GM21723 (cell line): ENCODE measurements around the gene ZCWPW1.

ENCODE experiments used
- ATAC-seq: cut with Tn5 transposase; IDR thresholded peaks from one replicate; pipeline ENCODE4 v1.9.1; 2021; ENCODE audit warnings: mild to moderate bottlenecking, moderate library complexity; ENCODE audit not compliant: unreplicated experiment

The ZCWPW1 gene

GRCh38 chr7:100433276-100433591 is 4.7 kb upstream of the ZCWPW1 start:
- no peak for ATAC-seq

DNA sequence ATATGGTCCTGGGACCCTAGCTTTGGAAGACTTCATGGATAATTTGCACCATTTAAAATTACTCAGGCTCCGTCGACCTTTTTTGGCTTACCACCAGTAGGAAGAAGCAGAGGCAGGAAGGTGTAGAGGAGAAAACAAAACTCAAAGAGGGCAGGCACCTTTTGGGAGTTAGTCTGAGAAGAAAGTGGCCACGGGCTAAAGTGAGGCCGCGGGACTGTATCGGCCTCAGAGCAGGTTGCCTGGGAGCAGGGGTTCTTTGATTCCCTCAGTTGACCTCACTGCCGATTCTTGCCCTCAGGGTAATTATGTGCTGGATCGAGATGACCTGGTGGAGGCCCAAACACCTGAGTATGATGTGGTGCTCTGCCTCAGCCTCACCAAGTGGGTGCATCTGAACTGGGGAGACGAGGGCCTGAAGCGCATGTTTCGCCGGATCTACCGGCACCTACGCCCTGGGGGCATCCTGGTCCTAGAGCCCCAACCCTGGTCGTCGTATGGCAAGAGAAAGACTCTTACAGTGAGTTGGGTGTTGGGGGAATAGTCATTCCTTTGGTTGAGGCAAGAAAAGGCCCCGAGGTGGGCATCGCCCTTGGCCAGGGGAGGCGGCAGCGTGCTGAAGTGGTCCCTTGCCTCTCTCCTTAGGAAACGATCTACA is 4.2 kb upstream of the ZCWPW1 start:
- ATAC-seq = no peak

DNA sequence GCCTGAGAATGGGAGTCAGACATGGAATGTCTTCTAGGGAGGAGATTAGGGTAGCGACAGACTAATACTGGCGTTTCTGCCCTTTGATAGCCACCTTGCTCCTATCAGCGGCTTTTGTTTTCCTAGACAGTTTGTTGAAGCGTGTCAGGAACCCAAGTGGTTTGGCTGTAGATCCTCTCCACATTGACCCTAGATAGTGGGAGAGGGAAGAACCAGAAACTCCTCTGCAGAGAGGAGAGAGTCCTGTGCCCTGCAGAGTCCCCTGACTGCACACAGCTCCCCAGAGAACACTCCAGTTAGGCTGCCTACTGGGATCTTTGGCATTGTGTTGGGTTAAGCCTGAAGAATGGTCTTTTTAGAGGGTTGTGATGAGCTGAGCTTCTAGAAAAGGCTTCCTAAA is 3.5 kb upstream of the ZCWPW1 start:
- ATAC-seq = no peak

- no peak for ATAC-seq
Measured at GRCh38 chr7:100431286-100431735, 2.8 kb upstream of the ZCWPW1 start.

DNA sequence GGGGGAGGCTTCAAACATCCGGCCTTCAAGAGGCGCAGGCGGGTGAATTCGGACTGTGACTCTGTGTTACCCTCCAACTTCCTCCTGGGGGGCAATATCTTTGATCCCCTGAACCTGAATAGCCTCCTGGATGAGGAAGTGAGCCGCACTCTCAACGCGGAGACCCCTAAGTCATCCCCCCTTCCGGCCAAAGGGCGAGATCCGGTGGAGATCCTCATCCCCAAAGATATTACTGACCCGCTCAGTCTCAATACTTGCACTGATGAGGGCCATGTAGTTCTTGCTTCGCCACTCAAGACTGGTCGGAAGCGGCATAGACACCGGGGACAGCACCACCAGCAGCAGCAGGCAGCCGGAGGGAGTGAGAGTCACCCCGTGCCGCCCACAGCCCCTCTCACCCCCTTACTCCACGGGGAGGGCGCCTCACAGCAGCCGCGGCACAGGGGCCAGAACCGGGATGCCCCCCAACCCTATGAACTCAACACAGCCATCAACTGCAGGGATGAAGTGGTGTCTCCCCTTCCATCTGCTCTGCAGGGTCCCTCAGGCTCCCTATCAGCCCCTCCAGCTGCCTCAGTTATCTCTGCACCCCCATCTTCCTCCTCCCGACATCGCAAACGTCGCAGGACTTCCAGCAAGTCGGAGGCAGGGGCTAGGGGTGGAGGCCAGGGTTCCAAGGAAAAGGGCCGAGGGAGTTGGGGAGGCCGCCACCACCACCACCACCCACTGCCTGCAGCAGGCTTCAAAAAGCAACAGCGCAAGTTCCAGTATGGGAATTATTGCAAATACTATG is 2.2 kb upstream of the ZCWPW1 start:
- peak; percentile 3 for ATAC-seq

- peak; percentile 39 for ATAC-seq
Measured at GRCh38 chr7:100429637-100430492, 1.4 kb upstream of the ZCWPW1 start, which contains the start of gene MEPCE. Gene MEPCE (plus strand): TSS chr7:100429831. CDS start chr7:100430019, 188 bp downstream.

- ATAC-seq = peak; percentile 50
Measured at GRCh38 chr7:100428967-100429636, 599 bp upstream of the ZCWPW1 start.

DNA sequence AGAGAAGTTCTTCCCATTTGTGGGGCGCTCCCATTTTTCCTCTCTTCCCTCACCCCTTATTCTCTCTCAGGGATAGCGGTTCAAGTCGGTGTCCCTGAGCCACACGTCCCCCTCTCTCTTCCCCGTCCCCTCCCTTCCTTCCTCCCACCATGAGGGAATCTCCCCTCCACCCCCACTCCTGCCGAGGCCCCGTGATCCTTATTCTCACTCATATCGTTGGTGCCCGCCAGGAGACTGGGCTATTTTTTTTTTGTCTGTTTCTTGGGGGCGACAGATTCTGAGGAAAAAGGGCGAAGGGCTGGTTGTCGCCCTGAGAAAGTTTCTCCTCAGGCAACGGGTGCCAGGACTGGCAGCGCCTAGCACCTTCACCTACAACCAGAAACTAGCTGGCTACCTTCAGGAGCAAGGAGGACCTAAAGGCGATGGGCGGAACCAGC is 723 bp downstream of the ZCWPW1 start:
- no peak for ATAC-seq

DNA sequence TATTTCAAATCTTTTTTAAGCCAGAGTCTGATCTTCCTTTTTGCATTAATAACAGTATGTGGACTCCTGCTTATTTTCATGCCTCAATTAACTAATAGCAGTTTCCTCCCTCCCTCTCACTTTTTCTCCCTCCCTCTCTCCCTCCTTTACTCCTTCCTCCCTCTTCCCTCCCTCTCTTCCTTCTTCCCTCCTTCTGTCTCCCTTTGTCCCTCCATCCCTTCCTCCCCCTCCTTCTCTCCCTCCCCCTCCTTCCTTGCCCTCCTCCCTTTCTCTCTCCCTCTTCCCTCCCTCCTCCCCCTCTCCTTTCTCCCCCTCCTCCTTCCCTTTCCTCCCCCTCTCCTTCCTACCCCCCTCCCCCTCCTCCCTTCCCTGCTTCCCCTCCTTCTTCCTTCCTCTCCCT is 2.0 kb downstream of the ZCWPW1 start:
- no peak for ATAC-seq

- ATAC-seq = no peak
Measured at GRCh38 chr7:100425347-100425746, 3.2 kb downstream of the ZCWPW1 start.

DNA sequence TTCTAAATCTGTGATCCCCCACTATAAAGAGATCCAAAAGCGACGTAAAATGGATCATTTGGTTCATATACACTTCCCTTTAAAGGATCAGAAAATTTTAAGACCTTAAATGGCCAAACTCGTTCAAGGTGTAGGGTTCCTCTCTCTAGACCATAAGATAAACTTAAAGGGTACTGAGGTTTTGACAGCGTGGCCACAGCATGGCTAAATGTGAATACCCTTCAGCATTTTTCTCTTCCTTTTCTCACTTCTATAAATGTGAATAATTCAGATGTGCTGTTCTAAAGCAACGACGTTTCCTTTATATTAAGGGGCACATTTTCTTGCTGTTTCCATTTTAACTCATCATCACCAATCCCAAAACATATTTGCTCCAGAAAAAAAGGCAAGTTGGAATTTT is 5.2 kb downstream of the ZCWPW1 start:
- no peak for ATAC-seq

DNA sequence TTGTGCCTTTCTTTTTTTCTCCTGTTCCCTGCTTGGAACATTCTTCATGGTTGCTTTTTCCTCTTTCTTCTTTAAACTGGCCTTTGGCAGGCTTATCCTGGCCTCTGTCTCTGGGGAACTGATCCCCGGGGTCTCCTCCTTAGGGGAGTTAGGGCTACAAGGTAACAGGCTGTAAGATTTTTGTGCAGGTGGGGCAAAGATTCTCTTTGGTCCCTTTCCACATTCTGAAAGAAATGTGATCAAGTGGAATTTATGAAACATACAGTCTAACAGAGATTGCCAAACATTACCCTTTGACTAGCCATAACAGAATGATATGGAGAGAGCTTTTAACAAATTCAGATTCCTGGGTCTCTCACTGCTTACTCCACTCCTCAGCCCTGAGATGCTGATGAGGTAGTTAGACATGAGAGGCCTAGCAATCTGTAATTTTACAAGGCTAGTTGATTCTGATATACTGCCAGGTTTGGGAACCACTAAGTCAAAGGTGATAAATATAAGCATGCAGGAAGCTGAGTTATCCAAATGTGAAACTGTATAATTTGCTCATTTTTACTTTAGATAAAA is 8.8 kb downstream of the ZCWPW1 start:
- ATAC-seq = no peak

DNA sequence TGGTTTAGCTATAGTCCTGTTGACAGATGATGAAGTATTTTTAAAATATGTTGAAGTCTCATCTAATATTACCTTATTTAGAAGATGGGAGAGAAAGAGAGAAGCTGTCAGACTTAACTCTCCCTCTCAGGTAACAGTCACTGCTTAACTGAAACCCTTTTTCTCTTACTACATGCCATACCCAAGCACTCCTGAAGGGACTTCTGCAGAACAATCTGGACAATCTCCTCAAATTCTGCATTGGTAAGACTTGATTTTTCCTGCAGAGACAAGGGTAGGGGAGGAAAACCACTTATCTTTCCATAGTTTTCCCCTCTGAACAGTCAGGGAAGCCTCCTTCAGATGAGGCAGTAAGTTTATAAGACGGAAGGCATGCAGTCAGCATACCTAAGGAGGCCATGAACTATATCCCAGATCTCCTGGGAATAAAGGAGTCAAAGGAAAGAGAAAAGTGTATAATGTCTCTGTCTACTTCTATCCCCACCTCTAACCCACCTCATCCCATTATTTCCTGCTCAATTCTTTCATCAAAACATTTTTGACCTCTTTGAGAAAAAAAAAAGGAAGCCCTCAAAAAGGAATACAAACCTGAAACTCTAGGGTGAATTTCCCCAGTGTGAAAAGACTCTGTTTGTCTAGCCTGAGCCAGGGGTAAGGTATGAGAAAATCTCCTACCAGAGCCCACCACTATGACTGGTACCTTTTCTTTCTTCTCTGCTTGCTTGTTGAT is 9.4 kb downstream of the ZCWPW1 start:
- ATAC-seq = no peak

DNA sequence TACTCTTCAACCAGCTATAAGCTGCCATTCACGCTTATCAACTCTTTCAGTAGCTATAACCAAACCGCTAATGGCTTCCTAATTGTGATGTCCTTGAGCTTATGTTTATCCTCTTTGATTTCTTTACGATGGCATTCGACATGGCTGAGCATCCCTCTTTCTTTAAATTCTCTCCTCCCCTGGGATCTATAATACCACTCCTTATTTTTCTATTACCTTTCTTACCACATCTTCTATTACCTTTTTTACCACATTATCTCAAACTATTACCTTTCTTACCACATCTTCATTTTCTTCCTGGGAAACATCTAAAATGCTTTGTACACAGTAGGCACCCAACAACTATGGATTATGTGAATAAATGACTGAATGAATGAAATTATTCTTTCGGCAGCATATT is 13.1 kb downstream of the ZCWPW1 start:
- ATAC-seq = no peak

- no peak for ATAC-seq
Measured at GRCh38 chr7:100413889-100414288, 14.6 kb downstream of the ZCWPW1 start.

GRCh38 chr7:100413346-100413745 is 15.2 kb downstream of the ZCWPW1 start:
- ATAC-seq = no peak

DNA sequence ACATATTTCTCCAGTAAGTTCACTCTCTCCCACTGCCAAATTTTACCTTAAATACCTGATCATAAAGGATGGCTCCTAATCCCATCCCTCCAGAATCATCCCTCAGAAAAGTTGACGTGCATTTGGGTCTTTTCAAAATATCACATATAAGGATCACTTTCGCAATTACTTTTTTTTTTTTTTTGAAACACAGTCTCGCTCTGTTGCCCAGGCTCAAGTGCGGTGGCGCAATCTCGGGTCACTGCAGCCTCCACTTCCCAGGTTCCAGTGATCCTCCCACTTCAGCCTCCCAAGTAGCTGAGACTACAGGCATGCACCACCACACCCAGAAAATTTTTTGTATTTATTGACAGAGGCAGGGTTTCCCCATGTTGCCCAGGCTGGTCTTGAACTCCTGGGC is 17.4 kb downstream of the ZCWPW1 start:
- ATAC-seq = no peak

DNA sequence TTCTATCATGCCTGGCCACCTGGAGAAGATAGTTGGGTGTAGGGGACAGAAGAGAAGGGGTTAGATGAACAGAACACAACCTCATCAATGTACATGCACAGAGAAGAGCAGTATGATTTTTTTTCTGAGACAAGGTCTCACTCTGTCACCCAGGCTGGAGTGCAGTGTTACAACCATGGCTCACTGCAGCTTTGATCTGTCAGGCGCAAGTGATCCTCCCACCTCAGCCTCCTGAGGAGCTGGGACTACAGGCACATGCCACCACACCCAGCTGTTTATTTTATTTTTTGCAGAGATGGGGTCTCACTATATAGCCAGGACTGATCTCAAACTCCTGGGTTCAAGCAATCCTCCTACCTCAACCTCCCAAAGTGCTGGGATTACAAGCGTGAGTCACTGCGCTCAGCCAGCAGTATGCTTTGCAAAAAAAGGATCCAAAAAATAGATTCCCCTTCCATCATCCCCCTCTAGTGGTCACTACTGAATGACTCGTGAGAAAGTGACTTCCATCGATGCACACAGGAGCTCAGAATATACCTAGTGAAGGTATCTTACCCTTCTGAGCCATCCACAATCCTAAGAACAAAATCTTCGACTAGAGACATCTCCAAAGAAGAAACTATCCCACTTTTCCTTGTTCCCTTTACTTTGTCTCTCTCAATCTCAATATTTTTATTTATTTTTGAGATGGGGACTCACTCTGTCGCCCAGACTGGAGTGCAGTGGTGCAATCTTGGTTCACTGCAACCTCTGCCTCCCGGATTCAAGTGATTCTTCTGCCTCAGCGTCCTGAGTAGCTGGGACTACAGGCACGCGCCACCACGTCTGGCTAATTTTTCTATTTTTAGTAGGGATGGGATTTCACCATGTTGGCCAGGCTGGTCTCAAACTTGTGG is 21.0 kb downstream of the ZCWPW1 start:
- peak; percentile 78 for ATAC-seq

- ATAC-seq = no peak
Measured at GRCh38 chr7:100406767-100407166, 21.7 kb downstream of the ZCWPW1 start.
